Hepatocyte (in vitro differentiated cells): Measurements from ENCODE around the gene GLP1R. TPM values are rescaled to one million over a fixed set of nuclear protein-coding genes. Genes with fewer than 3 reads are reported as not detected.

Experiments used
- DNase-seq: peaks from one replicate; pipeline ENCODE4 v3.0.0-alpha.2; 2016; ENCODE audit warnings: low spot score
- H2AFZ ChIP-seq: fragments of 200-600 bp; sonication (generic); 2 replicates; pipeline ENCODE4 v1.6.0; 2016; ENCODE audit warnings: antibody characterized with exemption, mild to moderate bottlenecking
- H3K27ac ChIP-seq: fragments of 200-600 bp; sonication (generic); 2 replicates; pipeline ENCODE4 v1.5.1; 2016; ENCODE audit warnings: mild to moderate bottlenecking
- H3K27me3 ChIP-seq: fragments of 200-600 bp; sonication (generic); 2 replicates; pipeline ENCODE4 v1.6.1; 2016
- H3K36me3 ChIP-seq: fragments of 200-600 bp; sonication (generic); replicated peaks from 2 replicates; pipeline ENCODE4 v1.5.1; 2016; ENCODE audit warnings: low read depth; ENCODE audit not compliant: insufficient read depth
- H3K4me1 ChIP-seq: fragments of 200-600 bp; sonication (generic); 2 replicates; pipeline ENCODE4 v1.5.1; 2016; ENCODE audit warnings: mild to moderate bottlenecking, moderate library complexity; ENCODE audit not compliant: insufficient read depth
- H3K4me2 ChIP-seq: fragments of 200-600 bp; sonication (generic); 2 replicates; pipeline ENCODE4 v1.6.0; 2016
- H3K4me3 ChIP-seq: fragments of 200-600 bp; sonication (generic); 2 replicates; pipeline ENCODE4 v1.5.1; 2016; ENCODE audit warnings: mild to moderate bottlenecking
- H3K79me2 ChIP-seq: fragments of 200-600 bp; sonication (generic); 2 replicates; pipeline ENCODE4 v1.6.0; 2017; ENCODE audit warnings: mild to moderate bottlenecking
- H3K9me2 ChIP-seq: fragments of 200-600 bp; sonication (generic); replicated peaks from 2 replicates; pipeline ENCODE4 v1.6.0; 2017; ENCODE audit warnings: mild to moderate bottlenecking; ENCODE audit not compliant: insufficient read depth
- H3K9me3 ChIP-seq: fragments of 200-600 bp; sonication (generic); 2 replicates; pipeline ENCODE4 v1.5.1; 2016; ENCODE audit warnings: low read depth, mild to moderate bottlenecking
- H4K20me1 ChIP-seq: fragments of 200-600 bp; sonication (generic); 2 replicates; pipeline ENCODE4 v1.6.0; 2016; ENCODE audit warnings: mild to moderate bottlenecking; ENCODE audit not compliant: insufficient read depth, poor library complexity, severe bottlenecking
- EZH2 ChIP-seq: fragments of 200-600 bp; sonication (generic); IDR thresholded peaks from 2 replicates; pipeline ENCODE4 v1.6.1; 2016; ENCODE audit warnings: antibody characterized with exemption, mild to moderate bottlenecking, borderline replicate concordance
- EZH2phosphoT487 ChIP-seq: fragments of 200-600 bp; sonication (generic); IDR thresholded peaks from one replicate; pipeline ENCODE4 v1.6.1; 2018; ENCODE audit warnings: antibody characterized with exemption, mild to moderate bottlenecking, low read depth, moderate library complexity; ENCODE audit not compliant: unreplicated experiment, severe bottlenecking
- WGBS: methylation state at CpG from one replicate; pipeline ENCODE4 v1.1.6; 2016; ENCODE audit warnings: low lambda C conversion rate; ENCODE audit errors: missing lambda C conversion rate; 5-methylcytosine and 5-hydroxymethylcytosine counted together
- polyA plus RNA-seq: library from polyadenylated mRNA; unstranded; fragments of >200 nt; fragmentation: Nextera tagmentation; extraction: Ambion mirVana; gene quantifications from 2 replicates; pipeline ENCODE4 v1.2.1, GENCODE V29; 2016
- total RNA-seq: library from RNA; depleted of rRNA; stranded (reverse); fragments of >200 nt; gene quantifications from 2 replicates; pipeline ENCODE4 v1.2.3, GENCODE V29; 2014
- TF ChIP-seq, protein P1 (sequence below): fragments of 200-600 bp; sonication (generic); IDR thresholded peaks from 2 replicates; pipeline ENCODE4 v1.5.1; 2016; ENCODE audit warnings: antibody characterized with exemption, mild to moderate bottlenecking; ENCODE audit not compliant: poor library complexity

The GLP1R gene
- total and polyA plus RNA-seq, 2 experiments from 2014 or later = 0.30 TPM; not detected in 1

GRCh38 chr6:39068391-39068790 is 19.8 kb downstream of the GLP1R start:
- H2AFZ ChIP-seq = no peak overlapping the region
- H3K9me2 ChIP-seq = no peaks in the 10 kb centered on the region
- DNase-seq = no peak
- H4K20me1 ChIP-seq = no peaks in the 10 kb centered on the region
- peaks cover 5% of the 10 kb centered on the region for H3K4me1 ChIP-seq
- no peaks in the 10 kb centered on the region for H3K36me3 ChIP-seq
- peaks cover 4% of the 10 kb centered on the region for H3K27me3 ChIP-seq
- no peak overlapping the region for H3K4me3 ChIP-seq
- WGBS = 80% methylated on average over 7 of the region's 7 CpGs
- TF ChIP-seq, protein P1, sequence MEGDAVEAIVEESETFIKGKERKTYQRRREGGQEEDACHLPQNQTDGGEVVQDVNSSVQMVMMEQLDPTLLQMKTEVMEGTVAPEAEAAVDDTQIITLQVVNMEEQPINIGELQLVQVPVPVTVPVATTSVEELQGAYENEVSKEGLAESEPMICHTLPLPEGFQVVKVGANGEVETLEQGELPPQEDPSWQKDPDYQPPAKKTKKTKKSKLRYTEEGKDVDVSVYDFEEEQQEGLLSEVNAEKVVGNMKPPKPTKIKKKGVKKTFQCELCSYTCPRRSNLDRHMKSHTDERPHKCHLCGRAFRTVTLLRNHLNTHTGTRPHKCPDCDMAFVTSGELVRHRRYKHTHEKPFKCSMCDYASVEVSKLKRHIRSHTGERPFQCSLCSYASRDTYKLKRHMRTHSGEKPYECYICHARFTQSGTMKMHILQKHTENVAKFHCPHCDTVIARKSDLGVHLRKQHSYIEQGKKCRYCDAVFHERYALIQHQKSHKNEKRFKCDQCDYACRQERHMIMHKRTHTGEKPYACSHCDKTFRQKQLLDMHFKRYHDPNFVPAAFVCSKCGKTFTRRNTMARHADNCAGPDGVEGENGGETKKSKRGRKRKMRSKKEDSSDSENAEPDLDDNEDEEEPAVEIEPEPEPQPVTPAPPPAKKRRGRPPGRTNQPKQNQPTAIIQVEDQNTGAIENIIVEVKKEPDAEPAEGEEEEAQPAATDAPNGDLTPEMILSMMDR = no peak
- no peak for TF ChIP-seq EZH2
- TF ChIP-seq EZH2phosphoT487 = no peak
- H3K79me2 ChIP-seq = no peaks in the 10 kb centered on the region
- no peaks in the 10 kb centered on the region for H3K9me3 ChIP-seq
- no peak overlapping the region for H3K4me2 ChIP-seq
- H3K27ac ChIP-seq = no peak overlapping the region

DNA sequence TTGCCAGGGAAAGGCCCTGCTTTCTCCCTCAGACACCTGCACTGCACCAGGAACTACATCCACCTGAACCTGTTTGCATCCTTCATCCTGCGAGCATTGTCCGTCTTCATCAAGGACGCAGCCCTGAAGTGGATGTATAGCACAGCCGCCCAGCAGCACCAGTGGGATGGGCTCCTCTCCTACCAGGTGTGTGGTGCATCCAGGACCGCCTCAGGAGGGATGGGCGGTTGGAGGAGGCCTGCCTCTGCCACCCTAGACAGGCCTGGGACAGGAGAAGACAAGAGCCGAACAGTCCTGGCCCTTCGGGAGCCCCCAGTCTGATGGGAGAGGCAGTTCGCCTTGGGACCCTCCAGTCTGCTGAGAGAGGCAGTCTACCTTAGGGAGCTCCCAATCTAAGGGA is 24.2 kb downstream of the GLP1R start:
- no peaks in the 10 kb centered on the region for H3K27me3 ChIP-seq
- WGBS = 98% methylated on average over 9 of the region's 9 CpGs

DNA sequence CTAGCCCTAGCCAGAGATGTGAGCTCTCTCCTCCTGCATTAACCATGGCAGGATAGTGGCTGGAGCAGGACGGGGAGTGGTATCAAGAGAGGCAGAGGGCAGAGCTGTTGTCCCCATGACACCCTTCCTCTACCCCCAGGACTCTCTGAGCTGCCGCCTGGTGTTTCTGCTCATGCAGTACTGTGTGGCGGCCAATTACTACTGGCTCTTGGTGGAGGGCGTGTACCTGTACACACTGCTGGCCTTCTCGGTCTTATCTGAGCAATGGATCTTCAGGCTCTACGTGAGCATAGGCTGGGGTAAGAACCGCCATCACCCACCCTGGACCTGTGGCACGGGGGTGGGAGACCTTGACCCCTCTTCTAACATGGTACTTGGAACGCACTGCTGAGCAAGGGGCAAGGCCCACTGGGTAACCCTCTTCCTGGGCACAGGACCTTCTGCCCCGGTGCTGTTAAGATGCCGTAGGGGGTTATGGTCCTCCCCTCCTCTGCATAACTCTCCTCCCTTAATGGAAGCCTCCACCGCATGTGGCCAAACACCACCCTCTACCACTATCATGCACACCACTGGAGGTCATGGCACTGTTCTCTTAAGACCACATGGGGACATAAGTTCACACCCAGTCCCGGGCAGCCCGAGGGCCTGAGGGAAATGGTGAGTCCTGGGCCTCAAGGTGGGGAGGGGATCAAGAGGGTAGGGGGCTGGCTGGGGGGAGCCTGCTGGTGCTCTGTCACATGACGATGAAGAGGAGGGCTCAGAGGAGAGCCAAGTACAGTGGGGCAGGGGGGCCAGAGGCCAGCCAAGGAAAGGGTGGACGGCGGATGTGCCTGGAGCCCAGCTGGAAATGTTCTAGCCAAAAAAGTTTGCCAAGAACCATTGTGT is 25.1 kb downstream of the GLP1R start:
- TF ChIP-seq EZH2phosphoT487 (no peak), EZH2 (no peak)
- TF ChIP-seq, protein P1 = no peak
- Histone ChIP-seq H3K79me2 (no peaks in the 10 kb centered on the region), H2AFZ (no peak overlapping the region), H3K27ac (no peak overlapping the region), H3K4me3 (no peak overlapping the region), H3K9me2 (no peaks in the 10 kb centered on the region), H3K4me1 (no peaks in the 10 kb centered on the region), H3K9me3 (no peaks in the 10 kb centered on the region), H4K20me1 (no peaks in the 10 kb centered on the region), H3K36me3 (no peaks in the 10 kb centered on the region), H3K27me3 (no peaks in the 10 kb centered on the region), H3K4me2 (no peak overlapping the region)
- DNase-seq = no peak
- 93% methylated on average over 17 of the region's 17 CpGs for WGBS

More for the DNA sequence above, 24.2 kb downstream of the GLP1R start:
- no peak for TF ChIP-seq EZH2phosphoT487
- no peak for TF ChIP-seq EZH2
- TF ChIP-seq, protein P1 = no peak
- H3K4me1 ChIP-seq = no peaks in the 10 kb centered on the region
- no peak overlapping the region for H3K27ac ChIP-seq
- H3K79me2 ChIP-seq = no peaks in the 10 kb centered on the region
- no peaks in the 10 kb centered on the region for H3K9me2 ChIP-seq
- no peak overlapping the region for H3K4me3 ChIP-seq
- H3K9me3 ChIP-seq = no peaks in the 10 kb centered on the region
- no peaks in the 10 kb centered on the region for H3K36me3 ChIP-seq
- no peak overlapping the region for H2AFZ ChIP-seq
- H3K4me2 ChIP-seq = no peak overlapping the region
- no peaks in the 10 kb centered on the region for H4K20me1 ChIP-seq
- DNase-seq = no peak
